ENCODE results near the gene GLT1D1.

The GLT1D1 gene

DNA sequence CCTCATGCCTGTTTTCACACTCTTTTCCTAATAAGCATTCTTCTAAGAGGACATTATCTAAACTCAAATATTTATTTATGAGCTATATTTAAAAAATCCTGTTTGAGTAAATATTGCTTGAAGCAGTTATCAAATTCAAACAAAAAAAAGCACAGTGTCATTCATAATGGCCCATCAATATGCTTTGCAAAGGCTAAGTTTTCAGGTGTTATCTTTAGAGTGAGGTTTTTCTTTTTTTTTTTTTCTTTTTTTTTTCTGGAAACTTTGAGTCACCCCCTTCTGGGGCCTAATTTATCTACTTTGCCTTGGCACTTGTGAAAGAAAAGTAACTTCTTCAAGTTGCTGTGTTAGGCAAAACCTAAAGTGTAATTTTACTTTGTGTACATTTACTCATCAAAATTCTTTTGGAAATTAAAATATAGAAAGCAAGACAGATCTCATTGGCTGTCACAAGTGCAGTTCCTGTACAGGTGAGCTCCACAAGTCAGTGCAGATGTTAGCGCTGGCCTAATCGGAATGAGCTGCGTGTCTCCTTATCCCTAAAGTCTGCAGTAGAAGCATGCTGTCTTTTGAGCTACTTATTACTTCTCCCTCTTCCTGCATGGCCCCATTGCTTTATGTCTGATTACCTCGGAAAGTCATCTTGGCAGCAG lies 53.3 kb downstream of the GLT1D1 start:
- H3K4me1 ChIP-seq (ENCODE audit: insufficient read depth, low read length): no peaks in the 10 kb centered on the region
- H3K9ac ChIP-seq (ENCODE audit: low read depth, low read length): no peak overlapping the region
- no peaks in the 10 kb centered on the region for H3K36me3 ChIP-seq (ENCODE audit: insufficient read depth, low read length)
- H3K9me3 ChIP-seq (ENCODE audit: control insufficient read depth, insufficient read depth, low read length): no peaks in the 10 kb centered on the region

DNA sequence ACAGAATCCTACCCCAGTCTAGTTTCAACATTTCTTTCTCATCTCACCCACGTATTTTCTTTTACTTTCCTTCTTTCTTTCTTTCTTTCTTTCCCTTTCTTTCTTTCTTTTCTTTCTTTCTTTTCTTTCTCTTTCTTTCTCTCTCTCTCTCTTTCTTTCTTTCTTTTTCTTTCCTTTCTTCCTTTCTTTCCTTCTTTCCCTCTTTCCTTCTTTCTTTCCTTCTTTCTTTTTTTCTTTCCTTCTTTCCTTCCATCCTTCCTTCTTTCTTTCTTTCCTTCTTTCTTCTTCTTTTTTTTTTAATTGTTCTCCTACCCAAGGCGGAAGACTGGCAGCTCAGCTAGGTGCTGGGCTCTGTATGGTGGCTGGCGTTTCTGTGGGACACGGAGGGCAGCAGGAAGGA lies 55.0 kb downstream of the GLT1D1 start:
- no peak overlapping the region for H3K9ac ChIP-seq (ENCODE audit: low read depth, low read length)
- H3K9me3 ChIP-seq (ENCODE audit: control insufficient read depth, insufficient read depth, low read length): no peaks in the 10 kb centered on the region
- no peaks in the 10 kb centered on the region for H3K36me3 ChIP-seq (ENCODE audit: insufficient read depth, low read length)
- no peaks in the 10 kb centered on the region for H3K4me1 ChIP-seq (ENCODE audit: insufficient read depth, low read length)

DNA sequence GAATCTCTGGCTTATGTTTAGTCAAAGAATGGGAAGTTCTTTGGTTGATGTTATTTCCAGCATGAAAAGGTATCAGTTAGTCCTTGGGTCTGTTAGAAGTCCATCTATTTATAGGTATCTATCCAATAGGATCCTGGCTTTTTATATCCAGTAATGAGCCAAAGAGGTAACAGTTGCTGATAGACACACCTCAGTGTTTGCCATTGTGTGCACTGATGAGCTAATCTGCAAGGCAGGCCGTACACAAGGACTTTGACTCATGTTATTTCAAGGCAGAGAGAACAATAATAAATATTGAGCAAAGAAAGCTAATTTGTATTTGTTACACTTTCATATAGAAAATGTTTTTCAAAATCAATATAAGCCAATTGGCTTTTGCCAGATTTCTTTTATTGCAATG lies 56.4 kb downstream of the GLT1D1 start:
- H3K9ac ChIP-seq (ENCODE audit: low read depth, low read length): no peak overlapping the region
- no peaks in the 10 kb centered on the region for H3K36me3 ChIP-seq (ENCODE audit: insufficient read depth, low read length)
- H3K4me1 ChIP-seq (ENCODE audit: insufficient read depth, low read length): no peaks in the 10 kb centered on the region
- no peaks in the 10 kb centered on the region for H3K9me3 ChIP-seq (ENCODE audit: control insufficient read depth, insufficient read depth, low read length)

DNA sequence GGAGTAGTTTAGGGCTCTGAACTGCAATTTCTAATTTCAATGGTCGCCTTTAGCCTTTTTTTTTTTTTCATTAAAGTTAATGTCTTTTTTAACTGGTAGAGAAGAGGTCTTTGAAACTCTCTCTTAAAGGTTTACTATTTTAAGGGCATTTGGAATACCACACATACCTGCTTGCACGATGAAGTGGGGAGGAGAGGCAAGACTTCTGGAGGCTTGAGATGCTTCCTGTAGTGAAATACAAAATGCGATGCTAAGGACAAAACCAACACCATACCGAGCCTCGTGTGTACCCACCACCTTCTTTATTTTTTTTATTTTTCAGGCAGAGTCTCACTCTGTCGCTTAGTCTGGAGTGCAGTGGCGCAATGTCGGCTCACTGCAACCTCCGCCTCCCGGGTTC lies 57.4 kb downstream of the GLT1D1 start:
- H3K36me3 ChIP-seq (ENCODE audit: insufficient read depth, low read length): no peaks in the 10 kb centered on the region
- H3K4me1 ChIP-seq (ENCODE audit: insufficient read depth, low read length): no peaks in the 10 kb centered on the region
- H3K9me3 ChIP-seq (ENCODE audit: control insufficient read depth, insufficient read depth, low read length): no peaks in the 10 kb centered on the region
- no peak overlapping the region for H3K9ac ChIP-seq (ENCODE audit: low read depth, low read length)

DNA sequence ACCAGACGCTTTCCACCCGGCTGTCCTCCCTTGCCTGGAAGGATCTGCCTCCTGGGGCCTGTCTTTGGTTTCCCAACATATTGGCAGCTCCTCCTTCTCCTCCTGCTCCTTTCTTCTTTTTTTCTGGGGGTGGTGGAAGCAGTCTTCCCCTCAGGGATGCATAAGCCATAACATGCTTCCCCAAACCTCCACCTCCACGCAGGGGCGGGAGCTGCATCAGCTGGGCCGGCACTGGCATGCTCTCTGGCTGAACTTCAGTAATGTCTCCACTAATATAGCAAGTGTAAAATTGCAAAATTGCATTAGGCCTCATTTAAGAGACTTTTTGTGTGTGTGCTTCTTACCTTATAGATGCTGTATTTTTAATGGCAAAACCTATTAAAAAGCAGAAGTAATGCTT lies 58.6 kb downstream of the GLT1D1 start:
- Histone ChIP-seq H3K4me1 (ENCODE audit: insufficient read depth, low read length) (no peaks in the 10 kb centered on the region), H3K9ac (ENCODE audit: low read depth, low read length) (no peak overlapping the region), H3K9me3 (ENCODE audit: control insufficient read depth, insufficient read depth, low read length) (no peaks in the 10 kb centered on the region), H3K36me3 (ENCODE audit: insufficient read depth, low read length) (no peaks in the 10 kb centered on the region)

DNA sequence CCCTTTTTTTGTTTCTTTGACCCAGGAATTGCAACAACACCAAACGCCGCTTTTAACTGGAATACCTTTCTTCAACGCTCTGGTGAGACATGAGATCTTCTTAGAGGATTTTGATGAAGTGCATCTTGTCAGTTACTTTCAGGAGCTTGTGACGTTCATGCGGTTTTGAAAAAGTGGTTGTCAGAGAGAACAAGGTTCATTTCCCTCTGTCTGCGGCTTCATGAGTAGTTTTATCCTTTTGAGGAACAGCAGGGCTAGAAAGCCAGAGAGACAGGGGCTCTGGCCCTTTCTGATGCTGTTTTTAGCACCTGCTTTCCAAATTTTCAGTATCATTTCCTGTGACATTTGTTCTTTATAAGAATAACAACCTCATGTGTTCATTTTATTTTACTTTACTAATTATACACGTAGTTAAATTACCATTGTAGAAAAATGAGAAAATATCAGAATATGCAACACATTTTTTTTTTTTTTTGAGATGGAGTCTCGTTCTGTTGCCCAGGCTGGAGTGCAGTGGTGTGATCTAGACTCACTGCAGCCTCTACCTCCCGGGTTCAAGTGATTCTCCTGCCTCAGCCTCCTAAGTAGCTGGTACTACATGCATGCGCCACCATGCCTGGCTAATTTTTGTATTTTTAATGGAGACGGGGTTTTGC lies 61.8 kb downstream of the GLT1D1 start:
- Histone ChIP-seq H3K36me3 (ENCODE audit: insufficient read depth, low read length) (no peaks in the 10 kb centered on the region), H3K9ac (ENCODE audit: low read depth, low read length) (no peak overlapping the region), H3K4me1 (ENCODE audit: insufficient read depth, low read length) (no peaks in the 10 kb centered on the region), H3K9me3 (ENCODE audit: control insufficient read depth, insufficient read depth, low read length) (no peaks in the 10 kb centered on the region)

DNA sequence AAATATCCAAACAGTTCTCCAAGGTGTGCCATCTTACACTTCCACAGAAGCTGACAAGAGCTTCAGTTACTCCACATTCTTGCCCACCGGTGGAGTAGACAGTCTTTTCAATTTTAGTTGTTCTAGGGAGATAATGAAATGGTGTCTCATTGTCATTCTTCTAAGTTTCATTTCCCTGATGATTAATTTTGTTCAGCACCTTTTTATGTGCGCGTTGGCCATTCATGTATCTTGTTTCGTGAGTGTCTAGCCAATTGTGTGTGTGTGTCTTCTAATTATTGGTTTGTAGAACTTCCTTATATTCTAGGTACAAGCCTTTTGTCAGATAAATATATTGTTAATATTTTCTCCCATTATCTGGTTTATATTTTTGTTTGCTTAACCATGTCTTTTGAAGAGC lies 63.1 kb downstream of the GLT1D1 start:
- no peaks in the 10 kb centered on the region for H3K36me3 ChIP-seq (ENCODE audit: insufficient read depth, low read length)
- no peaks in the 10 kb centered on the region for H3K4me1 ChIP-seq (ENCODE audit: insufficient read depth, low read length)
- no peak overlapping the region for H3K9ac ChIP-seq (ENCODE audit: low read depth, low read length)
- H3K9me3 ChIP-seq (ENCODE audit: control insufficient read depth, insufficient read depth, low read length): no peaks in the 10 kb centered on the region

DNA sequence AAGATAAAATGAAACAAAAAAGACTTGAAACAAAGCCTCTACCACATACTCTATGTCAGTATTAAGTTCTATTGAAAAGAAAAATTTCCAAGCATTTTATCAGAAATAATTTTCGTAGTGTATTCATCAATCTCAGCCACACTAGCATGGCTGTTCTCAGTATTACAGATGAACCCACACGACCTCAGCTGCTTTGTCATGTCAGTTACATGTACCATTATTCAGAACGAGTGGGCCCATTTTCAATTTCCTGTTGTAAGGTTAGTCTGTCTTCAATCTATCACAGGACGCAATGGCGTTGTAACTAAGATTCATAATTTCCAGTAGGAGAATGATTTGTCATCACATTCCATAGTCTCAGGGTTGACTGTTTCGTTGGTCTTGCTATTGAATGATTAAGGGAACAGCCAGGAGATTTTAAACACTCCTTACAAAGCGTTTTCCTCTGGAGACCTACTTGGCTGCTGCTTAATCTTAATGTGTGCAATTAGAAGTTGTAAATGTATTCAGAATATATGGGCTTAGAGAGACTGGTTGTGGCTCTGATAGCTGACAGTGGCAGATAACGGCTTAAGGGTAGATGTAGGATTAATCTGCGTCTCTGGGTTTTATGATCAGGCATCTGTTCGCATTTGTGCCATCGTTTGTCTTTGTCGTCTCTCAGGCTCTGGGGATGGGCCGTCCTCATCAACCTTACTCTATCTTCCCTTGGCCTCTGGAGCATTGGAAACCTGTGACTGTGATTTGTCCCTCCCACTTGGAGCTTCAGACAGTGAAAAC lies 65.4 kb downstream of the GLT1D1 start:
- H3K9ac ChIP-seq (ENCODE audit: low read depth, low read length): no peak overlapping the region
- H3K36me3 ChIP-seq (ENCODE audit: insufficient read depth, low read length): no peaks in the 10 kb centered on the region
- no peaks in the 10 kb centered on the region for H3K4me1 ChIP-seq (ENCODE audit: insufficient read depth, low read length)
- no peaks in the 10 kb centered on the region for H3K9me3 ChIP-seq (ENCODE audit: control insufficient read depth, insufficient read depth, low read length)

DNA sequence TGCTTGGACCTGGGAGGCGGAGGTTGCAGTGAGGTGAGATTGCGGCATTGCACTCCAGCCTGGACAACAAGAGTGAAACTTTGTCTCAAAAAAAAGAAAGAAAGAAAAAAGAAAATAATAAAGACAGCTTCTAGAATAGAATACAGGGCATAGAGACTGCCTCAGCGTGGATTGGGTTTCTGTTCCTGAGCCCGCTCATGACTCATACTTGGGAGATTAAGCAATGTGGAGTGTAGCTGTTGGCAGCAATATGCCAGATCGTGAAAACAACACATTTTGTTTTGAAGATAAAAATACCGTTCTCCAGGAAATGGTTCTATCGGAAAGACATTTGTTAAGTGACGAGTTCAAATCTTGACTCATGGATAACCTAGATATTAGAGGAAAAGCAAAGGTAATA lies 67.2 kb downstream of the GLT1D1 start:
- Histone ChIP-seq H3K36me3 (ENCODE audit: insufficient read depth, low read length) (no peaks in the 10 kb centered on the region), H3K9me3 (ENCODE audit: control insufficient read depth, insufficient read depth, low read length) (no peaks in the 10 kb centered on the region), H3K9ac (ENCODE audit: low read depth, low read length) (no peak overlapping the region), H3K4me1 (ENCODE audit: insufficient read depth, low read length) (no peaks in the 10 kb centered on the region)

DNA sequence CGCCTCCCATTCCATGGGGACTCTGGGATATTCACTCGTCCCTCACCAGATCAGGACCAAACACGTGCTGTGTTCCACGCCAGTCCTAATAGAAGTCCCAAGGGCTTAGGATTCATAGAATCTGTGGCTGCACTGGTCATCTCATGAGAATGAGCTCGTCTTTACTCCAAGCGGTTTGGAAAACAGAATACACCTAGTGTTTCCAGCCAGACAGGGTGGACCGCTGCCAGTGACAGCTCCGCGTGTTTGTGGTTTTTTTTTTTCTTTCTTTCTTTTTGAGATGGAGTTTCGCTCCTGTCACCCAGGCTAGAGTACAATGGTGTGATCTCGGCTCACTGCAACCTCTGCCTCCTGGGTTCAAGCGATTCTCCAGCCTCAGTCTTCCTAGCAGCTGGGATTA lies 75.1 kb downstream of the GLT1D1 start:
- Histone ChIP-seq H3K36me3 (ENCODE audit: insufficient read depth, low read length) (no peaks in the 10 kb centered on the region), H3K4me1 (ENCODE audit: insufficient read depth, low read length) (no peaks in the 10 kb centered on the region), H3K9me3 (ENCODE audit: control insufficient read depth, insufficient read depth, low read length) (no peaks in the 10 kb centered on the region), H3K9ac (ENCODE audit: low read depth, low read length) (no peak overlapping the region)

DNA sequence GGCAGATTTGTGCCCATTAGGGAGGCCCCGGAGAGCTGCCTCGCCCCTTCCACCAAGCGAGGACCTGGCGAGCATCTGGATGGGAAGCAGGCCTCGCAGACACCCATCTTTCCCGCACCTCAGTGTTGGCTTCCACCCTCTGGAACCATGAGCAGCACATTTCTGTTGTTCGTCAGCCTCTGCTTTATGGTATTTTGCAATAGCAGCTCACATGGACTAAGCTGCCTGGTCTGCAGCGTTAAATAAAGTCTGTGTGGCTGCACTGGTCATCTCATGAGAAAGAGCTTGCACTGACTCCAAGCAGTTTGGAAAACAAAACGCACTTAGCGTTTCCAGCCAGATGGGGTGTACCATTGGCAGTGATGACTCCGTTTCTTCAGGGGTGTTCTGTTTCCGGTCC lies 75.8 kb downstream of the GLT1D1 start:
- Histone ChIP-seq H3K4me1 (ENCODE audit: insufficient read depth, low read length) (no peaks in the 10 kb centered on the region), H3K36me3 (ENCODE audit: insufficient read depth, low read length) (no peaks in the 10 kb centered on the region), H3K9ac (ENCODE audit: low read depth, low read length) (no peak overlapping the region), H3K9me3 (ENCODE audit: control insufficient read depth, insufficient read depth, low read length) (no peaks in the 10 kb centered on the region)

DNA sequence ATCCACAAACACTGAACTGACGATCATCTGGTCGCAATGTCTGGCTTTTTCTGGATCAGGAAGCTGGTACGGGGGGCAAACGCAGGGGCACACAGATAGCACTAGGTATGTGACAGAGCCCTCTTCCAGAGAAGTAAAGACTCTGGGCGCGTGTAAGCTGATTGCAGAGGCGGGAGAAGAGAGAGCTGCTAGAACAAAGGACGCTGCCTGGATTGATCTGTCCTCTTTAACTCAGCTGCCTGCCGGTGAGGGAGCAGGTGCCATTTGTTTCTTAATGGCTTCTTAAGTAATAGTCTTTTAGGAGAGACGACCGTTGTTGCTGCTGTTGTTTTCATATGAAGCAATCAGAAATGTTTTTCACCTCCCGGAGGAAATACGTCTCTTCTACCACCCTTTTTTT lies 77.3 kb downstream of the GLT1D1 start:
- Histone ChIP-seq H3K9ac (ENCODE audit: low read depth, low read length) (no peak overlapping the region), H3K36me3 (ENCODE audit: insufficient read depth, low read length) (no peaks in the 10 kb centered on the region), H3K9me3 (ENCODE audit: control insufficient read depth, insufficient read depth, low read length) (no peaks in the 10 kb centered on the region), H3K4me1 (ENCODE audit: insufficient read depth, low read length) (no peaks in the 10 kb centered on the region)

DNA sequence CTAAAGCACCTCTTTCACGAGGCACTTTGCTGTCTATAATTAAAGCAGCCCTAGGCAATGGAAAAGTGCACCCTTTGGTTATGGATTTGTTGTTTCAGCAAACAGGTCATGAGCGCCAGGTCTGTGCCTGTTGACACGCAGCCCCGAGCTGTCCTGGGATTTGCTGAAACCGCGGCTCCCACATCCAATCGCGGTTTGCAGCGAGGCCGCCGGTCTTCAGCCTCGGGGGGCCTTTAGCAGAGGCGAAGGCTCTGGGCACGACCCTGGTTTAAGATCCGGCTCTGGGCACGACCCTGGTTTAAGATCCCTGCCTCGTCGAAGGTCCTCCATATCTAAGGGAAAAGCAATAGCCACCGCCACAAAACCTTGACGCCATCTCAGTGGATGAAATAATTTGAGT lies 79.2 kb downstream of the GLT1D1 start:
- no peaks in the 10 kb centered on the region for H3K9me3 ChIP-seq (ENCODE audit: control insufficient read depth, insufficient read depth, low read length)
- H3K4me1 ChIP-seq (ENCODE audit: insufficient read depth, low read length): no peaks in the 10 kb centered on the region
- H3K9ac ChIP-seq (ENCODE audit: low read depth, low read length): no peak overlapping the region
- no peaks in the 10 kb centered on the region for H3K36me3 ChIP-seq (ENCODE audit: insufficient read depth, low read length)

DNA sequence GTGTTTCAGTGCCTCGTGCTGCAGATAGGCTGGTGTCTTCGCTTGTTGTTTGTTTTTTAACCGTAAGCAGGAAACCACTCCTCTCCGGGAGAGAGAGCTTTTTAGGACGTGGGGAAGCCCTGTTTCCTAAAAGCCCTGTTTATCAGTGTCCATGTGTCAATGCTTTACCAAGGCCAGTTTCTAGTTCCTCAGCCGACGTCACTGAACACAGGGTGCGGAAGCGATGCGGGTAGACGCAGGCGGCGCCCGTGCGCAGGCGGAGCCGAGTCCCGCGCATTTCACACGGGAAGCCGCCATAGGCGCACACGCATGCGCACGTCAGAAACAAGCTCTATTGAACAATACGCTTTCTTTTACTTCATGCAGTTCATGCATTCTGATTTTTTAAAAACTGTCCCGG lies 79.8 kb downstream of the GLT1D1 start:
- no peak overlapping the region for H3K9ac ChIP-seq (ENCODE audit: low read depth, low read length)
- H3K9me3 ChIP-seq (ENCODE audit: control insufficient read depth, insufficient read depth, low read length): no peaks in the 10 kb centered on the region
- H3K36me3 ChIP-seq (ENCODE audit: insufficient read depth, low read length): no peaks in the 10 kb centered on the region
- no peaks in the 10 kb centered on the region for H3K4me1 ChIP-seq (ENCODE audit: insufficient read depth, low read length)

DNA sequence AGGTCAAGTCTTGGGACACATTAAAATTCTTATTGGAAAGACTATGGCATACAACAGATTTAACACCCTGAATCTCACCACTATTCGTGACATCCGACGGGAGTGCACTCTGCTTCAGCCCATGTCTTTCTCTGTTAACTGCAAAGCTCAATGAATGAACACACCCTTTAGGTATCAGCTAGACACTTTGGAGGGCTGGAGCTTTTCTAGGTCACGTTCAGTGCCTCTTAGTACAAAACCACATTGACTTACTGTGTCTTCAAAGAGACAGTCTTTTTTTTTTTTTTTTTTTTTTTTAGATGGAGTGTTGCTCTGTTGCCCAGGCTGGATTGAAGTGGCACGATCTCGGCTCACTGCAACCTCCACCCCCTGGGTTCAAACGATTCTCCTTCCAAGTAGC lies 80.6 kb downstream of the GLT1D1 start:
- Histone ChIP-seq H3K36me3 (ENCODE audit: insufficient read depth, low read length) (no peaks in the 10 kb centered on the region), H3K4me1 (ENCODE audit: insufficient read depth, low read length) (no peaks in the 10 kb centered on the region), H3K9me3 (ENCODE audit: control insufficient read depth, insufficient read depth, low read length) (no peaks in the 10 kb centered on the region), H3K9ac (ENCODE audit: low read depth, low read length) (no peak overlapping the region)
